Measurements from ENCODE around the gene EIPR1. TPM values are rescaled to one million over a fixed set of nuclear protein-coding genes. Genes with fewer than 3 reads are reported as not detected.

The EIPR1 gene
- polyA plus RNA-seq, 1 donor from 2014 or later, result 138 TPM

GRCh38 chr2:3298191-3298590, 79.4 kb downstream of the EIPR1 start:
- H3K27ac ChIP-seq (ENCODE audit: low read length), result no peak overlapping the region
- no peaks in the 10 kb centered on the region for H3K9me3 ChIP-seq (ENCODE audit: low read length)
- no peak overlapping the region for H3K4me3 ChIP-seq (ENCODE audit: low read length)
- no peak overlapping the region for H2AFZ ChIP-seq (ENCODE audit: low read depth, low read length)
- TF ChIP-seq TAF1 (IDR thresholded peaks at IDR 0.05; ENCODE audit: low read depth) (no peak), RAD21 (conservative IDR thresholded peaks at IDR 0.05) (no peak), SMC3 (conservative IDR thresholded peaks at IDR 0.05; ENCODE audit: poor library complexity) (no peak), EZH2 (IDR thresholded peaks at IDR 0.05; ENCODE audit: borderline replicate concordance, insufficient read depth, low read length, poor library complexity, severe bottlenecking) (no peak), CTCF (IDR thresholded peaks at IDR 0.05; ENCODE audit: poor library complexity, severe bottlenecking) (no peak), EP300 (conservative IDR thresholded peaks at IDR 0.05; ENCODE audit: poor library complexity, severe bottlenecking) (no peak), REST (IDR thresholded peaks at IDR 0.05; ENCODE audit: borderline replicate concordance) (no peak), POLR2AphosphoS5 (IDR thresholded peaks at IDR 0.05) (no peak), MXI1 (conservative IDR thresholded peaks at IDR 0.05; ENCODE audit: poor library complexity, severe bottlenecking) (no peak)
- H3K9me2 ChIP-seq (ENCODE audit: insufficient read depth, low read length), result no peaks in the 10 kb centered on the region
- no peak overlapping the region for H3K9ac ChIP-seq (ENCODE audit: low read length)
- H3F3A ChIP-seq (ENCODE audit: insufficient read depth, low read length, poor library complexity, severe bottlenecking), result no peaks in the 10 kb centered on the region
- H3K79me2 ChIP-seq (replicated peaks; ENCODE audit: insufficient read depth, low read length), result no peaks in the 10 kb centered on the region
- H3K4me2 ChIP-seq (ENCODE audit: low read length), result no peak overlapping the region
- no peaks in the 10 kb centered on the region for H3K36me3 ChIP-seq (ENCODE audit: insufficient read depth, low read length)
- H4K20me1 ChIP-seq (ENCODE audit: insufficient read depth), result no peaks in the 10 kb centered on the region
- H3K27me3 ChIP-seq (ENCODE audit: insufficient read depth, low read depth, low read length), result no peaks in the 10 kb centered on the region

- H2AFZ ChIP-seq (ENCODE audit: low read depth, low read length), result no peak overlapping the region
- H3K4me3 ChIP-seq (ENCODE audit: low read length), result no peak overlapping the region
- H3K9ac ChIP-seq (ENCODE audit: low read length), result no peak overlapping the region
- H3K79me2 ChIP-seq (replicated peaks; ENCODE audit: insufficient read depth, low read length), result no peaks in the 10 kb centered on the region
- no peaks in the 10 kb centered on the region for H3F3A ChIP-seq (ENCODE audit: insufficient read depth, low read length, poor library complexity, severe bottlenecking)
- no peak for TF ChIP-seq TAF1 (IDR thresholded peaks at IDR 0.05; ENCODE audit: low read depth)
- TF ChIP-seq RAD21 (conservative IDR thresholded peaks at IDR 0.05), result no peak
- no peak for TF ChIP-seq CTCF (IDR thresholded peaks at IDR 0.05; ENCODE audit: poor library complexity, severe bottlenecking)
- no peak for TF ChIP-seq MXI1 (conservative IDR thresholded peaks at IDR 0.05; ENCODE audit: poor library complexity, severe bottlenecking)
- TF ChIP-seq POLR2AphosphoS5 (IDR thresholded peaks at IDR 0.05), result no peak
- no peak for TF ChIP-seq REST (IDR thresholded peaks at IDR 0.05; ENCODE audit: borderline replicate concordance)
- no peak for TF ChIP-seq EZH2 (IDR thresholded peaks at IDR 0.05; ENCODE audit: borderline replicate concordance, insufficient read depth, low read length, poor library complexity, severe bottlenecking)
- TF ChIP-seq EP300 (conservative IDR thresholded peaks at IDR 0.05; ENCODE audit: poor library complexity, severe bottlenecking), result no peak
- TF ChIP-seq SMC3 (conservative IDR thresholded peaks at IDR 0.05; ENCODE audit: poor library complexity), result no peak
- no peaks in the 10 kb centered on the region for H3K27me3 ChIP-seq (ENCODE audit: insufficient read depth, low read depth, low read length)
- H3K9me3 ChIP-seq (ENCODE audit: low read length), result no peaks in the 10 kb centered on the region
- H3K4me2 ChIP-seq (ENCODE audit: low read length), result no peak overlapping the region
- H3K36me3 ChIP-seq (ENCODE audit: insufficient read depth, low read length), result no peaks in the 10 kb centered on the region
- H3K27ac ChIP-seq (ENCODE audit: low read length), result no peak overlapping the region
- H3K9me2 ChIP-seq (ENCODE audit: insufficient read depth, low read length), result no peaks in the 10 kb centered on the region
- no peaks in the 10 kb centered on the region for H4K20me1 ChIP-seq (ENCODE audit: insufficient read depth)
These were observed 80.1 kb downstream of the EIPR1 start for GRCh38 chr2:3297523-3297922.

Data from neural cell (in vitro differentiated cells).